NOMO-1 (cell line): ENCODE results near the gene PLVAP.
"Not testable (repeated sequence)": the region's sequence is repeated elsewhere in the genome, so short reads cannot be mapped to it uniquely, and the experiment has no call there.

ENCODE experiments used
- DNase-seq, 2 experiments: peaks; one replicate each; lab custom pipeline; 2025; ENCODE audit not compliant: unreplicated experiment in 2 of 2; lab: John Stamatoyannopoulos, UW

Gene PLVAP

GRCh38 chr19:17402982-17403855 is 26.1 kb upstream of the PLVAP start:
- no peak for DNase-seq

GRCh38 chr19:17401628-17402027 is 24.5 kb upstream of the PLVAP start:
- DNase-seq: no peak

GRCh38 chr19:17398902-17399527 is 21.9 kb upstream of the PLVAP start:
- no peak for DNase-seq

DNA sequence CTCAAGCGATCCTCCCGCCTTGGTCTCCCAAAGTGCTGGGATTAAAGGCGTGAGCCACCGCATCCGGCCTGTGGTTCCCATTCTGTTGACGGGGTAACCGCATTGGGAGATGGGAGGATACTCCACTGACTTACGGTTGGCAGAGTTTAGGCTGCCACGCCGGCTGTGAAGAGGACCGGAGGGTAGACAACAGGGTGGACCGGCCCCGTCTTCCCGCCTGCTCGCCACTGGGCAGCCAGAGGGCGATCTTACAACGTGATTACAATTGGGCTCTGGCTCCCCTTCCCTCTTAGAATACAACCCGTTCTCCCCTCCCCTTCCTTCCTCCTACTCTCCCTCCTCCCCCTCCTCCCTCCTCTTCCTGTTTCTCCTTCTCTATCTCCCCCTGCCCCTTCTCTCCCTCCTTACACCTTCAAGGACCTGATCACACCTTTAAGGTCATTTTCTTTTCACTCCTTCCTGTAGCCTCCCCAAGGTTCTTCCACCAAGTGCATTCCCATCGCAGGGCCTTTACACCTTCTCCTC is 17.8 kb upstream of the PLVAP start:
- DNase-seq: peak; percentile 40 to 61

DNA sequence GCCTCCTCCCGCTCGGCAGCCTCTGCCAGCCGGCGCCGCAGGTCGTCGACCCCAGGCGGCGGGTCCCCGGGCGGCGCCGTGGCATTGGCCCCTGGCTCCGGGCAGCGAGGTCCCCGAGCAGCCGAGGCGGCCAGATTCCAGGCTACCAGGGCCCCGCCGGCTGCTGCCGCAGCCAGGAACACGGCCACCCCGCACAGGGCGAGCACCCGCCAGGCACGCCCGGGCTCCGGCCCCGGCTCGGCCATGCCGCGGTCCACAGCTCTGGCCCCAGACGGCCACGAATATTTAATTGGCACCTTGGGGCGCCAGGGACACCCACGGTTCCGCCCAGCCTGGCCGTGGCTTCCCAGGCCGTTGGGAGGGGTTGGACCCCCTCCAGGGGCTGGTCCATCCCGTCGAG is 16.8 kb upstream of the PLVAP start, which contains the start of gene CCDC194:
Gene CCDC194 (minus strand): TSS at position 283 of the 400 bp plus-strand sequence. CDS start 38 bp downstream, at position 245.
- DNase-seq: no peak

DNA sequence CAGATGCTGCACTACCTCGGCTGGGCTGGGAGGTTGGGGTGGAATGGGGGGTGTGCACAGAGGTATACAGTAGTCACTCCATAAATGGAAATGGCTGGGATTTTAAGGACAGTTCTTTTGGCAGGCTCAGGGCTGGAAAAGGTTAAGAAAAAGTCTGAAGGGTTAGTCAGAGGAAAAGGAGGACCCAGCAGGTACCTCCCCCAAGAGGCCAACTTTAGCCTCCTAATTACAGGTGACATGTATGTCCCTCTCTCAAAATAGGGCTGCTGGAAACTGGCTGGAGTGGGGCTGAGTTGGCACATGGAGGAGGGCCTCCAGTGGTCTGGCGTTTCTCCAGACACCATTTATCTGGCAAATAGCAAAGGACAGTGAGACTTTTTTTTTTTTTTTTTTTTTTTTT is 15.9 kb upstream of the PLVAP start:
- no peak for DNase-seq

DNA sequence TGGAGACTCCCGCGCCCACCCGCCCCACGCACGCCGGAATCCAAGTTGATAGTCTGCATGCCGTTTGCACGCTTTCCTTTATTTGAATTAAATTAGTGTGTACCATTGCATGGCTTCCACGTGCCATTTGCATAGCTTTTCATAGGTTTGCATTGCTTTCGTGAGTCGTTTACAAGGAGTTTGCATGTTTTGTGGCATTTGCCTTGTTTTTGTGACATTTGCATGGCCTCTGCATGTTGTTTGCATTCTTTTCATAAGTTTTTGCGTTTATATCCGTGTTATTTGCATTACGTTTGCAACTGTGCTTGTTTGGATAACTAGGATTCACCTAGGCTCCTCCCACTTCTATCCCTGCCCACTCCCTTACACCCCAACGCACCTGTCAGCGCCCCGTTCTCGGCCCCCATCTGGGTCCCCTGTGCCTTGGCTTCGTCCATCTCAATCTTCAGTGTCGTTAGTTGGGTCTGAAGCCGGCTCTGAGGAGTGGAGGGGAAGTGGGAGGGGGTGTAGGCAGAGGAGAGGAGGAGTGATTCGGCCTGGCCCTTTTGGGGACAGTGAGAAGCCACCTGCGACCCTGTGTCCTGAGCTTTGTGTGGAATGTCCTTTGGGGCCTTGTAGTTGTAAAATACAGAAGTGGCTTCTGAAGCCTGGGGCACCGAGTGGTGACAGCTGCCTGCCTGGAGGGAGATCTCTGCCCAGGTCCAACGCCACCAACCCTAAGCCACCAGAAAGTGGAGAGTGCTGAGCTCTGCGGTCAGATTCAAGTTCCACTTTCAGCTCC is 14.4 kb upstream of the PLVAP start:
- DNase-seq: peak; percentile 73

DNA sequence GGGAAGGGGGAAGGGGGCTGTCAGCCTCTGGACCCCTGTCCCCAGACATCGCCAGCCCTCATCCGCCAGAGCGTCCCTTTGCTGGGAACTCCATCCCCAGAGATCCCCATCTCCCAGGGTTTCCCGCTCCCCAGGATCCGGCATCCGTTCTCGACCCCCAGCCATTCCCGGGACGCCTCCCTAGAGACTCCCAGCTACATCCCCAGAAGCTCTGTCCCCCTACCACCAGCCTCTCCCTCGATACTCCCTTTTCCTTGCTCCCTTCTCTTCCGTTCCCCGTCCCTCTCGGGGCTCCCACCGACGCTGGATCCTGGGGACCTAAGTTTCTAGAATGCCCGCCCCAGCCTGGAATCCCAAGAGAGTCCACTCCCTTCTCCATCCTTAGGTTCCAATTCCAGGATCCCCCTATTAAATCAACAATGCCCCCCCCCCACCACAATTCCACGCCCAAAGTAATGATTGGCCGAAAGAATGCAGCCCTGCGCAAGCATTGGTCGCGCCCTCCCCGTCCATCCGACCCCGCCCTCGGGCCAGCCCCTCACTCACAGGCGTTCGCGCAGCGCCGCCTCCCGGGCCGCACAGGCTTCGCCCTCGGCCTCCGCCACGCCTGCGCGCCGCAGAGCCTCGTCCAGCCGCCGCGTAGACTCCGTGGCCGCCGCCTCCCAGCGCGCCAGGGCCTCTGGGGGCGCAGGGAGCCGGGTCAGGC is 13.7 kb upstream of the PLVAP start:
- peak; percentile 87 to 90 for DNase-seq

GRCh38 chr19:17389957-17390664 is 13.0 kb upstream of the PLVAP start:
- no peak for DNase-seq

GRCh38 chr19:17389288-17389687 is 12.1 kb upstream of the PLVAP start:
- DNase-seq: no peak

DNA sequence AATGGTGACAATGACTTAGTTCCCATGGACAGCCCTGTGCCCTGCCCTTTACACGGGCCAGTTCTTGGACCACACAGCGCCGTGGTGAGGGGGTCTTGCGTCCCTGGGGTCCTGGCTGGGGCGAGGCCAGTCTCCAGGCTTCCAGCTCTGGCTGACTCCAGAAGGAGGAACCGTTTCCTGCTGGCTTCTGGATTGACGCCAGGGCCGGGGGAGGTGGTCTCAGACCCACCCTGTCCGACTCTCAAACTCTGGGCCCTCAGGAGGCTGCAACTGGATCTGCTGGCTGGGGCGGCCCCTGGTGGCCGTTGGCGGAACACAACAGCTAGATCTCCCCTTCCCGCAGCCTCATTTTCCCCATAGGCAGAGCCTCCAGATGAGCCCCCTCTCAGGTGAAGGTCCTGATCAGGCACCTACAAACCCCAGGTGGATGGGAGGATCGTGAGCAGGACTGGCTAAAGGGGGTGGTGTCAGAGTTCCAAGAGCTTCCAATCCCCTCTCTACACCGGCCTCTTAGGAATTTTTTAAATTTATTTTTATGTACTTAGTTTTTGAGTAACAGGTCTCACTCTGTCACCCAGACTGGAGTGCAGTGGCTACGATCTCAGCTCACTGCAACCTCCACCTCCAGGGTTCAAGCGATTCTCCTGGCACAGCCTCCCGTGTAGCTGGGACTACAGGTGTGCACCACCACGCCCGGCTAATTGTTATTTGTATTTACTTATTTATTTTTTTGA is 8.9 kb upstream of the PLVAP start:
- DNase-seq: peak; percentile 43 to 46

DNA sequence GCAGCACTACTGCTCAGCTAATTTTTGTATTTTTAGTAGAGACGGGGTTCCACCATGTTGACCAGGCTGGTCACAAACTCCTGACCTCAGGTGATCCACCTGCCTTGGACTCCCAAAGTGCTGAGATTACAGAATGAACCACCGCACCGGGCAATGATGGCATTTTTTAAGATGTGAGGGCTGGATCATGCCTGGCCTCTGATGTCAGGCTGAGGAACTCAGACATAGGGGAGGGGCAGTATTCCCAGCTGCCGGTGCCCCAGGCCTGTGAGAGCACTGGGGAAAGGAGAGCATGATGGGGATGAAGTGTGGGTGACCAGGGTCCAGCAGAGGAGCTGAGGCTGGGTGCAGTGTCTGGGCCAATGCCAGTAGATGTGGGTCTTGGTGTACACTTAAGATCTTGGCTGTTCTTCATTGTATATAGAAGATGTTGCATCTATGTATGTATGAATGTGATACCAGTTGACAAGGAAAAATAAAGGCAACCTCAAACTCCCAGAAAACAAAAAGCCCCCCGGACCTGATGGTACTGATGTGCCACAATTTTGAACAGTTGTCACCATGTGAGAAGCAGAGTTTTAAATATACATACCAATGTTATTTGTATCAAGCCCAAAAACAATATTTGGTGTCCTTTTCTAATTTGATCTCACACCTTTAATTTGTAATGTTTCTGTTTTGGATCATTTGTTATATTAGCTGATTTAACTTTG is 3.4 kb upstream of the PLVAP start:
- no peak for DNase-seq

GRCh38 chr19:17379221-17379631 is 2.1 kb upstream of the PLVAP start:
- DNase-seq: no peak

- DNase-seq: no peak
These were observed 1.1 kb upstream of the PLVAP start for GRCh38 chr19:17378271-17378670.

DNA sequence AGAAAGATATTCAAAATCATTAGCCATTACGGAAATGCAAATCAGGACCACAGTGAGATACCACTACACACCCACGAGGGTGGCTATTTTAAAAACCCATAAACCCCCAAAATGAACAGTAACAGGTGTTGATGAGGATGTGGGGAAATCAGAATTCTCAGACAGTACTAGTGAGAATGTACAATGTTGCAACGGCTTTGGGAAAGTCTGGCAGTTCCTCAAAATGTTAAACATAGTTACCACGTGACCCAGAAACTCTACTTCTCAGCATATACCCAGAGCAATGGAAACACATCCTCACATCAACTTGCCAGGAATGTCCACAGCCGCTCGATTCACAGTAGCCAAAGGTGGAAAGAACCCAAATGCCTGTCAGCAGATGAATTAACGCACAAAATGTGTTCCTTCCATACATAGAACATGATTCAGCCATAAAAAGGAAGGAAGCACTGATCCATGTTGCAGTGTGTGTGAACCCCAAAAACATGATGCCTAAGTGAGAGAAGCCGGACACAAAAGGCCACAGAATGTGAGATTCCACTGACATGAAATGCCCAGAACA is 7.0 kb downstream of the PLVAP start:
- peak; percentile 66 to 88 for DNase-seq

- DNase-seq: no peak
These were observed 11.8 kb downstream of the PLVAP start for GRCh38 chr19:17365361-17365760.

- DNase-seq: not testable (repeated sequence)
These were observed 13.1 kb downstream of the PLVAP start for GRCh38 chr19:17363852-17364605.
